ENCODE results near the gene HS3ST4. TPM values are rescaled to one million over a fixed set of nuclear protein-coding genes. Genes with fewer than 3 reads are reported as not detected.

The HS3ST4 gene
- total RNA-seq, 1 donor = not detected

- no peak overlapping the region for H3K4me3 ChIP-seq (ENCODE audit: low read depth, low read length)
- TF ChIP-seq, protein P1, sequence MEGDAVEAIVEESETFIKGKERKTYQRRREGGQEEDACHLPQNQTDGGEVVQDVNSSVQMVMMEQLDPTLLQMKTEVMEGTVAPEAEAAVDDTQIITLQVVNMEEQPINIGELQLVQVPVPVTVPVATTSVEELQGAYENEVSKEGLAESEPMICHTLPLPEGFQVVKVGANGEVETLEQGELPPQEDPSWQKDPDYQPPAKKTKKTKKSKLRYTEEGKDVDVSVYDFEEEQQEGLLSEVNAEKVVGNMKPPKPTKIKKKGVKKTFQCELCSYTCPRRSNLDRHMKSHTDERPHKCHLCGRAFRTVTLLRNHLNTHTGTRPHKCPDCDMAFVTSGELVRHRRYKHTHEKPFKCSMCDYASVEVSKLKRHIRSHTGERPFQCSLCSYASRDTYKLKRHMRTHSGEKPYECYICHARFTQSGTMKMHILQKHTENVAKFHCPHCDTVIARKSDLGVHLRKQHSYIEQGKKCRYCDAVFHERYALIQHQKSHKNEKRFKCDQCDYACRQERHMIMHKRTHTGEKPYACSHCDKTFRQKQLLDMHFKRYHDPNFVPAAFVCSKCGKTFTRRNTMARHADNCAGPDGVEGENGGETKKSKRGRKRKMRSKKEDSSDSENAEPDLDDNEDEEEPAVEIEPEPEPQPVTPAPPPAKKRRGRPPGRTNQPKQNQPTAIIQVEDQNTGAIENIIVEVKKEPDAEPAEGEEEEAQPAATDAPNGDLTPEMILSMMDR (IDR thresholded peaks at IDR 0.05; ENCODE audit: insufficient read depth, low read depth, low read length) = no peak
- no peak for DNase-seq (ENCODE audit: low read depth)
Measured at GRCh38 chr16:26139884-26140283, 448.1 kb downstream of the HS3ST4 start.

GRCh38 chr16:26149364-26150190 is 457.8 kb downstream of the HS3ST4 start:
- no peak for DNase-seq (ENCODE audit: low read depth)
- TF ChIP-seq, protein P1 (IDR thresholded peaks at IDR 0.05; ENCODE audit: insufficient read depth, low read depth, low read length) = no peak
- H3K4me3 ChIP-seq (ENCODE audit: low read depth, low read length) = no peak overlapping the region

GRCh38 chr16:26155221-26155620 is 463.5 kb downstream of the HS3ST4 start:
- TF ChIP-seq, protein P1 (IDR thresholded peaks at IDR 0.05; ENCODE audit: insufficient read depth, low read depth, low read length) = no peak
- H3K4me3 ChIP-seq (ENCODE audit: low read depth, low read length) = no peak overlapping the region
- no peak for DNase-seq (ENCODE audit: low read depth)

GRCh38 chr16:26157319-26157718 is 465.6 kb downstream of the HS3ST4 start:
- H3K4me3 ChIP-seq (ENCODE audit: low read depth, low read length) = no peak overlapping the region
- TF ChIP-seq, protein P1 (IDR thresholded peaks at IDR 0.05; ENCODE audit: insufficient read depth, low read depth, low read length) = no peak
- DNase-seq (ENCODE audit: low read depth) = no peak

GRCh38 chr16:26158142-26158759 is 466.5 kb downstream of the HS3ST4 start:
- TF ChIP-seq, protein P1 (IDR thresholded peaks at IDR 0.05; ENCODE audit: insufficient read depth, low read depth, low read length) = no peak
- no peak for DNase-seq (ENCODE audit: low read depth)

DNA sequence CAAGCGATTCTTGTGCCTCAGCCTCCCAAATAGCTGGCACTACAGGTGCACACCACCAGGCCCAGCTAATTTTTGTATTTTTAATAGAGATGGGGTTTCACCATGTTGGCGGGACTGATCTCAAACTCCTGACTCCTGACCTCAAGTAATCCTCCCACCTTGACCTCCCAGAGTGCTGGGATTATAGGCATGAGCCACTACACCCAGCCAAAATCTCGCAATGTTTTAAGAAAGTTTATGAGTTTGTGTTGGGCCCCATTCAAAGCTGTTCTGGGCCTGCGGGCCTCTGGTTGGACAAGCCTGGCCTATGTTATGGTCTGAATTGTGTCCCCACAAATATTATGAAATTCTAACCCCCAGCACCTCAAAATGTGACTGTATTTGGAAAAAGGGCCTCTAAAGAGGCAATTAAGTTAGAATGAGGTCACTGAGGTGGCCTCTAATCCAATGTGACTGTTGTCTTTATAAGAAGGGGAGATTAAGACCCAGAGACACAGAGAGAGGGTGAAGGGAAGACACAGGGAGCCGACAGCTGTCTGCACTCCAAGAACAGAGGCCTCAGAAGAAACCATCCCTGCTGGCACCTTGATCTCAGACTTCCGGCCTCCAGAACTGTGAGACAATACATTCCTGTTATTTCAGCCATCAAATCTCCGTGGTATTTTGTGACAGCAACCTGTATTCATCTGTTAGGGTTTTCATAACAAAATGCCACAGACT is 469.9 kb downstream of the HS3ST4 start:
- TF ChIP-seq, protein P1 (IDR thresholded peaks at IDR 0.05; ENCODE audit: insufficient read depth, low read depth, low read length) = no peak
- DNase-seq (ENCODE audit: low read depth) = no peak
- no peak overlapping the region for H3K4me3 ChIP-seq (ENCODE audit: low read depth, low read length)

More at GRCh38 chr16:26158142-26158759, 466.5 kb downstream of the HS3ST4 start:
- H3K4me3 ChIP-seq (ENCODE audit: low read depth, low read length) = no peak overlapping the region

Measured in fibroblast of villous mesenchyme (primary cell).